Measurements from ENCODE around the gene SH3GL3. TPM values are rescaled to one million over a fixed set of nuclear protein-coding genes. Genes with fewer than 3 reads are reported as not detected.

SH3GL3 gene
- total RNA-seq, 1 donor from 2014 or later: not detected

- Mint-ChIP-seq H3K4me3 (no peak overlapping the region), H3K9me3 (no peaks in the 10 kb centered on the region), H3K4me1 (peaks cover 11% of the 10 kb centered on the region), H3K27me3 (peaks cover 29% of the 10 kb centered on the region), H3K27ac (no peak overlapping the region), H3K36me3 (ENCODE audit: low read depth) (no peaks in the 10 kb centered on the region)
- intact Hi-C loops (cut with micrococcal nuclease): no loop called here
- peak; percentile 29 for DNase-seq
These were observed 3.9 kb upstream of the SH3GL3 start for GRCh38 chr15:83443076-83443847.

GRCh38 chr15:83444936-83445335, 2.2 kb upstream of the SH3GL3 start:
- Mint-ChIP-seq H3K27me3 (peaks cover 41% of the 10 kb centered on the region), H3K9me3 (no peaks in the 10 kb centered on the region), H3K27ac (no peak overlapping the region), H3K4me3 (no peak overlapping the region), H3K4me1 (peaks cover 7% of the 10 kb centered on the region), H3K36me3 (ENCODE audit: low read depth) (no peaks in the 10 kb centered on the region)
- intact Hi-C loops (cut with micrococcal nuclease): no loop called here
- peak; percentile 32 for DNase-seq

- no peak for DNase-seq
- no peaks in the 10 kb centered on the region for H3K36me3 Mint-ChIP-seq (ENCODE audit: low read depth)
- intact Hi-C loops (cut with micrococcal nuclease): no loop called here
- no peaks in the 10 kb centered on the region for H3K9me3 Mint-ChIP-seq
- H3K4me1 Mint-ChIP-seq: peaks cover 7% of the 10 kb centered on the region
- H3K27ac Mint-ChIP-seq: no peak overlapping the region
- H3K4me3 Mint-ChIP-seq: no peak overlapping the region
- peaks cover 43% of the 10 kb centered on the region for H3K27me3 Mint-ChIP-seq
These were observed 1.5 kb upstream of the SH3GL3 start for GRCh38 chr15:83445643-83446042.

GRCh38 chr15:83446417-83446816, 724 bp upstream of the SH3GL3 start:
- H3K9me3 Mint-ChIP-seq: no peaks in the 10 kb centered on the region
- intact Hi-C loops (cut with micrococcal nuclease): no loop called here
- peak overlapping the region; percentile 81 for H3K4me3 Mint-ChIP-seq
- peak; percentile 48 for DNase-seq
- H3K36me3 Mint-ChIP-seq (ENCODE audit: low read depth): no peaks in the 10 kb centered on the region
- H3K4me1 Mint-ChIP-seq: peaks cover 7% of the 10 kb centered on the region
- H3K27me3 Mint-ChIP-seq: peaks cover 43% of the 10 kb centered on the region
- H3K27ac Mint-ChIP-seq: no peak overlapping the region

- no peaks in the 10 kb centered on the region for H3K36me3 Mint-ChIP-seq (ENCODE audit: low read depth)
- H3K4me1 Mint-ChIP-seq: peaks cover 7% of the 10 kb centered on the region
- no peak overlapping the region for H3K27ac Mint-ChIP-seq
- no peaks in the 10 kb centered on the region for H3K9me3 Mint-ChIP-seq
- peaks cover 43% of the 10 kb centered on the region for H3K27me3 Mint-ChIP-seq
- intact Hi-C loops (cut with micrococcal nuclease): no loop called here
- peak; percentile 42 for DNase-seq
- H3K4me3 Mint-ChIP-seq: no peak overlapping the region
These were observed 2.1 kb downstream of the SH3GL3 start for GRCh38 chr15:83449250-83449671.

- no peaks in the 10 kb centered on the region for H3K9me3 Mint-ChIP-seq
- H3K27me3 Mint-ChIP-seq: peaks cover 42% of the 10 kb centered on the region
- no peaks in the 10 kb centered on the region for H3K36me3 Mint-ChIP-seq (ENCODE audit: low read depth)
- no peak overlapping the region for H3K4me3 Mint-ChIP-seq
- H3K27ac Mint-ChIP-seq: no peak overlapping the region
- DNase-seq: no peak
- H3K4me1 Mint-ChIP-seq: peaks cover 7% of the 10 kb centered on the region
- intact Hi-C loops (cut with micrococcal nuclease): no loop called here
These were observed 2.9 kb downstream of the SH3GL3 start for GRCh38 chr15:83449937-83450506.

GRCh38 chr15:83457149-83457548, 10.0 kb downstream of the SH3GL3 start:
- Mint-ChIP-seq H3K4me3 (no peak overlapping the region), H3K4me1 (no peaks in the 10 kb centered on the region), H3K36me3 (ENCODE audit: low read depth) (no peaks in the 10 kb centered on the region), H3K27ac (no peak overlapping the region), H3K27me3 (no peaks in the 10 kb centered on the region), H3K9me3 (no peaks in the 10 kb centered on the region)
- DNase-seq: no peak
- intact Hi-C loops (cut with micrococcal nuclease): no loop called here

- peak; percentile 20 for DNase-seq
- intact Hi-C loops (cut with micrococcal nuclease): no loop called here
- no peaks in the 10 kb centered on the region for H3K9me3 Mint-ChIP-seq
- no peaks in the 10 kb centered on the region for H3K4me1 Mint-ChIP-seq
- H3K27ac Mint-ChIP-seq: no peak overlapping the region
- no peaks in the 10 kb centered on the region for H3K27me3 Mint-ChIP-seq
- H3K36me3 Mint-ChIP-seq (ENCODE audit: low read depth): no peaks in the 10 kb centered on the region
- H3K4me3 Mint-ChIP-seq: no peak overlapping the region
These were observed 11.2 kb downstream of the SH3GL3 start for GRCh38 chr15:83458381-83458780.

GRCh38 chr15:83462026-83462425, 14.9 kb downstream of the SH3GL3 start:
- intact Hi-C loops (cut with micrococcal nuclease): no loop called here

GRCh38 chr15:83462953-83463433, 15.9 kb downstream of the SH3GL3 start:
- intact Hi-C loops (cut with micrococcal nuclease): no loop called here
- H3K4me3 Mint-ChIP-seq: no peak overlapping the region
- no peaks in the 10 kb centered on the region for H3K9me3 Mint-ChIP-seq
- H3K36me3 Mint-ChIP-seq (ENCODE audit: low read depth): no peaks in the 10 kb centered on the region
- no peaks in the 10 kb centered on the region for H3K4me1 Mint-ChIP-seq
- H3K27me3 Mint-ChIP-seq: no peaks in the 10 kb centered on the region
- no peak for DNase-seq
- no peak overlapping the region for H3K27ac Mint-ChIP-seq

More at GRCh38 chr15:83462026-83462425, 14.9 kb downstream of the SH3GL3 start:
- Mint-ChIP-seq H3K4me1 (no peaks in the 10 kb centered on the region), H3K27ac (no peak overlapping the region), H3K4me3 (no peak overlapping the region), H3K36me3 (ENCODE audit: low read depth) (no peaks in the 10 kb centered on the region), H3K27me3 (no peaks in the 10 kb centered on the region), H3K9me3 (no peaks in the 10 kb centered on the region)
- no peak for DNase-seq

GRCh38 chr15:83470887-83471286, 23.7 kb downstream of the SH3GL3 start:
- no peak overlapping the region for H3K27ac Mint-ChIP-seq
- H3K4me3 Mint-ChIP-seq: no peak overlapping the region
- H3K4me1 Mint-ChIP-seq: no peaks in the 10 kb centered on the region
- no peaks in the 10 kb centered on the region for H3K27me3 Mint-ChIP-seq
- H3K36me3 Mint-ChIP-seq (ENCODE audit: low read depth): no peaks in the 10 kb centered on the region
- intact Hi-C loops (cut with micrococcal nuclease): no loop called here
- no peaks in the 10 kb centered on the region for H3K9me3 Mint-ChIP-seq
- DNase-seq: no peak

GRCh38 chr15:83471307-83471866, 24.2 kb downstream of the SH3GL3 start:
- DNase-seq: peak; percentile 8
- Mint-ChIP-seq H3K36me3 (ENCODE audit: low read depth) (no peaks in the 10 kb centered on the region), H3K4me1 (no peaks in the 10 kb centered on the region), H3K27ac (no peak overlapping the region), H3K9me3 (no peaks in the 10 kb centered on the region), H3K4me3 (no peak overlapping the region), H3K27me3 (no peaks in the 10 kb centered on the region)
- intact Hi-C loops (cut with micrococcal nuclease): no loop called here

GRCh38 chr15:83472151-83472550, 25.0 kb downstream of the SH3GL3 start:
- H3K4me3 Mint-ChIP-seq: no peak overlapping the region
- DNase-seq: peak; percentile 17
- no peaks in the 10 kb centered on the region for H3K27me3 Mint-ChIP-seq
- intact Hi-C loops (cut with micrococcal nuclease): no loop called here
- no peaks in the 10 kb centered on the region for H3K4me1 Mint-ChIP-seq
- H3K36me3 Mint-ChIP-seq (ENCODE audit: low read depth): no peaks in the 10 kb centered on the region
- no peaks in the 10 kb centered on the region for H3K9me3 Mint-ChIP-seq
- no peak overlapping the region for H3K27ac Mint-ChIP-seq

- Mint-ChIP-seq H3K9me3 (no peaks in the 10 kb centered on the region), H3K4me3 (no peak overlapping the region), H3K36me3 (ENCODE audit: low read depth) (no peaks in the 10 kb centered on the region)
These were observed 25.7 kb downstream of the SH3GL3 start for GRCh38 chr15:83472797-83473196.

More at GRCh38 chr15:83472797-83473196, 25.7 kb downstream of the SH3GL3 start:
- DNase-seq: peak; percentile 19
- H3K4me1 Mint-ChIP-seq: no peaks in the 10 kb centered on the region
- intact Hi-C loops (cut with micrococcal nuclease): no loop called here
- no peaks in the 10 kb centered on the region for H3K27me3 Mint-ChIP-seq
- H3K27ac Mint-ChIP-seq: no peak overlapping the region
